ENCODE measurements around the gene LGALSL. TPM values are rescaled to one million over a fixed set of nuclear protein-coding genes. Genes with fewer than 3 reads are reported as not detected.

Gene LGALSL
- total RNA-seq, 1 experiment from 2014 or later: 5.6 TPM

GRCh38 chr2:64470766-64471295, 16.9 kb downstream of the LGALSL start:
- DNase-seq (ENCODE audit: low spot score): peak; percentile 31

DNA sequence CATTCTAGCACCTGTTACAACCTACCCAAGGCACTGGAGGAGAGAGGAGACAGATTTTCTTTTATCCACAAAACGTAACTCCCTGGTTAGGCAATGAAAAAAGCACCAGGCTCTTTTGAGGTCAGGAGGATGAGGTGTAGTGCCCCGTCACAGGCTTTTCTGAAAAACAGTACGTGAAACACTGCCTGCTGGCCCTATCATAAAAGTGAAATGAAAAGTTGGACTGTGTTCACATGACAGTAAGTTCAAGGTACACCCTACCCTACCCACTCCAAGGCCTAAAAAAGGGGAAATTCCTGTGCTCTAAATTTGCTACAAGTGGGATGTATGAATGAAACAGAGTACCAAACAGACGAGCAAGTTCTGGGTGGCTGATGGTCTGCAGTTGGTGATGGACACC, 17.6 kb downstream of the LGALSL start:
- DNase-seq (ENCODE audit: low spot score): no peak

DNA sequence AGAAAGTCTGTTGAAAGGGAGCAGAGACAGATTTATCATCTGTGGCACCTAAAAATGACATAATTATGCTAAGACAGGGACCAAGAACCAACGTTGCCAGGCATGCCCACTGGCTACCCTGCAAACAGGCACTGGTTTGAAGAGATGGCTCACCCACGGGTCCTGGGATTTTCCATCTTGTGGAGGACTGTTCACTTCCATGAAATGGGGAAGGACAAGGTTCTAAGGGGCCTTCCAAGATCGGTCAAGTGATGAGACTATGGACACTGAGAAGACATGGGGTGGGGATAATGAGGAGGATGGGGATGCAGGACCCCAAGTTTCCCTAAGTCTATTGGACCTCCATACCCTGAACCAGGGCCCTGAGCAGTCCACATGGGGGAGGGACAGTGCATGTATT, 18.9 kb downstream of the LGALSL start:
- DNase-seq (ENCODE audit: low spot score): no peak

- no peak for DNase-seq (ENCODE audit: low spot score)
Measured at GRCh38 chr2:64474121-64474571, 20.2 kb downstream of the LGALSL start.

DNA sequence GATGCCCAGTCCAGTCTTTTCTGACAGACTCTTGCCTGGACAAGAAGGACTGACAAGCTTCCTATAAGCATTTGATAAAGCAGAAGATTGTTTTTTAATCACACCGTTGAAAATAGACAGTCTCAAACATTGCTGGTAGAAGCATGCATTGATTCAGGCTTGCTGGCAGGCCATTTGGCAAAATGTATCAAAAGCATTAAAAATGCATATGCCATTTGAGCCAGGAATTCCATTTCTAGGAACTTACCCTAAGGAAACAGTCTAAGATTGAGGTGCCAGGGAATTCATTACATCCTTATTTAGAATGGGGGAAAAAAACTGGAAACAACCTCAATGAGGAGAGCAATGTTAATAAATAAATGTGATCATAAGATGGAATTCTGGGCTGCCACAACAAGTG, 20.7 kb downstream of the LGALSL start:
- DNase-seq (ENCODE audit: low spot score): no peak

DNA sequence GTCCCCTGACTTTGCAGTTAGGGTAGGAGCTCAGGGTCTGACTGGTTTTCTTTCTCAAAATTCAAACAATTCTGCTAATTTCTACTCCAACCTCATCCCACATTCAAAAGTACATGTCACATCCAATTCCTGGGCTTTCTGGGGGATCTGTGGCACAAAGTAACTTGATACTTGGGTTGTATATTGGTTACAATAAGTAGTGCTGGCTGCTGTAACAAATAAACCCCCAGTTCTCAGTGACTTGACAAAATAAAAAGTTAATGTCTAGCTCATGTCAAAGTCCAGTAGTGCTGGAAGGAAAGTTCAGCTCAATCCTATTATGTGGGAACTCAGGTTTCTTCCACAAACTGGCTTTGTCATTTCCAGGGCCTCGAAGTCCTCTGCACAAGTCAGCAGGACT, 23.1 kb downstream of the LGALSL start:
- DNase-seq (ENCODE audit: low spot score): no peak

DNA sequence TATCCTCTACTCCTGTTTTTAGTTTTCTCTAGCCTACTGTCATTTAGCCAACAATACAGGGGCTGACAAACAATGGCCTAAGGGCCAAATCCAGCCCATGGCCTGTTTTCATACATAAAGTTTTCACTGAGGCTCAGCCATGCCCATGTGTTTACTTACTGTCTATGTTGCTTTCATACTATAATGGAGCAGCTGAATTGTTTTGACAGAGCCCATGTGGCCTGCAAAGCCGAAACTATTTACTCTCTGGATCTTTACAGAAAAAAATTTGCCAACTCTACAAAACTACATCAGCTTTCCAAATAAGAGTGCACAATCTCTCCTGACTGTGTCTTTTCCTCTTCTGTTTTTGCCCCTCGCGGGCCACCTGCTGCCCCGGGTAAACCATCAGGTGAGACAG, 24.0 kb downstream of the LGALSL start:
- DNase-seq (ENCODE audit: low spot score): no peak

DNA sequence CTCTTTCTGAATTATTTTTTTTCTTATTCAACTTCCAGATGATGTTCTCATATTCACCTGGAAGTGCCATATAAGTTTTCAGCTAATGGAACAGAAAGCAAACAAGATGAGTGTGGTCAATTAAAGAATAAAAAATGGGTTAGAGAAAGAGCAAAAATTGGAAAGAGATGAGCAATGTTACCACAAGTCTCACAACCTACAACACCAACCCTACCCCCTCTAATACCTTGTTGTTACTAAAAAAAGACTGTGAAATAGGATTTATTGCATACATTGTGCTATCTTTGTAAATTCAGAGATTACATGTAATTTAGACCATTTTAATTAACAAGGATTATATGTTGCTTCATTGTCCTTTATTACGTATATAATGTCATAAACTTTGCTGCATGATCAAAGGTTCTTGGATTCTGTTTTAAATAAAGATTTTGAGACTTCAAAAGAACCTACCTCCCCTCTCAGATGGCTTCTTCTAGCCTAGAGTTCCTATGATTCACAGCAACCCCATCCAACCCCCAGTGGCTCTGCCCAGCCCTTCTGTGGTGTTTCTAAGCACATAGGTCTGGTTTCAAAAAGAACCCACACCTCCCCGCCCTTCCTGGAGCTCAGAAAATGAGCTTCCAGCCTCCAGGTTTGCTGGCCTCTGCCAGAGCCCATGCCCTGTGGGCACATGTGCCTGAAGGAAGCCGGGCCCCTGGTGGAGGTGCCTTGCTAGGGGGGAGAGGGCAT, 24.7 kb downstream of the LGALSL start:
- DNase-seq (ENCODE audit: low spot score): no peak

DNA sequence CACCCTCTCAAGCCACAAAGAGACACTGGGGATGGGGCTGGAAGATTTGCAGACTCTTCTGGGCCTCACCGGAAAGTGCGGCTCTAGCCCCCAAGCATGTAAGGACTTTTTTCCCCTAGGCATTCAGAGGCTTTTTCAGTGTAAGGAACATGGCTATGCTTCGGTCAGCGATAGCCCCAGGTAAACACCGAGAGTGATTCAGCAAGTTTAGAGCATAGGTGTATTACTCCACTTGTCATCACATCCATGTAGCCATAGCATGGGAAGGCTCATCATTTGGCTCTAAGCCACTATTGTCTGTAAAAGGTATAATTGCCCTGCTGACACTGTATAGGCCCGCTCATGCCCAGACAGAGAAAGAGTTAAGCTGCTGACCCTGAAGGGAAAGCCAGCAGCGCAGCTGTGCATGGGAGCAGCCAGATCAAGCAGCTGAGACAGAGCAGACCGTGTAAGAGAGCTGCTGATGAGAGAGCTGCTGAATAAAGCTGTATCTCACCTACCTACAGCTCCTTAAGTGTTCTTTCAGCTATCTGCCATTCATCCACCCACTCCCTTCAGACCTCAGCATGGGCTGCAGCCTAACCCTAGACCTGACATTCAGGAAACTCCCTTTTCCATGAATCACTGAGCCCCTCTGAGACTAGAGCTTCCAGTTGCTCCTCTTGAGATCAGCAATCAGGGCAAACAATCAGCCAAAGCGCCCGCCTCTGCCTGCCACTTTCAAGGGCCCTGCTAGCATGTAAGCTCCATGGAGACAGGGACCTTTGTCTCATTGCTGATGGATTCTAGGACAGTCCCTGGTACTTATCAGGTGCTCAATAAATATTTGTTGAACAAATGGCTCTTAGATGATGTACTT, 25.5 kb downstream of the LGALSL start:
- no peak for DNase-seq (ENCODE audit: low spot score)

DNA sequence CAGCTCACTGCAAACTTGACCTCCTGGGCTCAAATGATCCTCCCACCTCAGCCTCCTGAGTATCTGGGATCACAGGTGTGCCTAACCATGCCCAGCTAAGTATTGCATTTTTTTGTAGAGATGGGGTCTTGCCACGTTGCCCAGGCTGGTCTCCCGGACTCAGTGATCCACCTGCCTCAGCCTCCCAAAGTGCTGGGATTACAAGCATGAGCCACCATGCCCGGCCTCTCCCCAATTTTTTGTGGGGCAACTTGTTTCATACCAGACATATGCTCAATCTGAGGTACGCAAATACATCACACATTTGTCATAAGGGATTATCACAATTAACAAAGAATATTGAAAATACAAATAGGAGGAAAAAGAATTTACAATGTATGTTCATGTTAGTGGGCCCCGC, 27.7 kb downstream of the LGALSL start:
- DNase-seq (ENCODE audit: low spot score): no peak

- no peak for DNase-seq (ENCODE audit: low spot score)
Measured at GRCh38 chr2:64482243-64482642, 28.3 kb downstream of the LGALSL start.

DNA sequence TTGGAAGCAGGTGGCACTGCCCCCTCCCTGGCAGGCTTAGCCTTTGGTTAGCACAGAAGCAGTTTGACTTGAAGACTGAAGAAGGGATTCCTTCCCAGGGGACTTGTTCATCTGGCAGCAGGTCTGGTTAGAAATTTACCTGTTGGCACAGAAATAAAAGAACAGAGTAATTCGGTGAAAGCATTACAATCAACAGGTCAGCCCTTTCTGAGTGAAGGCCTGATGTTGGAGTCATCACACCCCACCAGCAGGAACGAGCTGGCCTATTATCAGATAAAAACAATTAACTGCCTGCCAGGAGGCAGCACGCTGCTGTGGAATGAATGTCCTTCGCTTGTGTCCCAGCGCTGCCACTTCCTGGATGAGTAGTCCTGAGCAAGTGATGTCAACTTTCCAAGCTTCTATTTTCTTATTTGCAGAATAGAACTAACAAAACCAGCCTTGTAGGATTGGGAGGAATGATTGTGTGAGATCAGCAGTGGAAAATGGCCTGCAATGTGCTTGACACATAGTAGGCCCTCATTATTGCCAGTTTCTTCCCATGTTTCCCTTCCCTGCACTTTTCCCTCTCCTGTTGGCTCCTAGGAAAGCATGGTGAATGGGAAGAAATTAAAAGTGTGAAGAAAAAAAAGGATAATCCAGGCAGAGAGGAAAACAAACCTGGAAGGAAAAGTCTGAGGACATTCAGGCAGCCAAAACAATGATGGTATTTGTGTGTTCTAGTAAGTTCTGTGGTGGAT, 29.0 kb downstream of the LGALSL start:
- peak; percentile 71 for DNase-seq (ENCODE audit: low spot score)

GRCh38 chr2:64485331-64485730, 31.4 kb downstream of the LGALSL start:
- no peak for DNase-seq (ENCODE audit: low spot score)

DNA sequence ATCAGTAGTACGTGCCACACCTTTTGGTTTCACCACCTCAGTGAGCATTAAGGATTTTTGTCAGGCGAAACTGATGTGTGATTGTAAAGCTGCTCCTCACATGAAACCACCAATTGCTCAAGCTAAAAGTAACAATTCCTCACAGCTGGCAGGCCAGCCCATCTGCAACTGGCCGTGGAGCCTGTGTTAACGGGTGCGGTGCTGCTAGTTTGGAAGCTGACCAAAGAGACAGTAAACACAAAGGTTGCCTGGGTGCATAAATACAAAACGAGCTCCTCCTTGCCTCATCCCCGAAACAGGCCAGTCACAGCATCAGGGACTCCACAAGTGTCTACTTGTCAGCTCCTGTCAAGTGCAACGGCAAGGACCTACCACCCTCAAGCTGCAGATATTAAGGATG, 32.0 kb downstream of the LGALSL start:
- no peak for DNase-seq (ENCODE audit: low spot score)

- DNase-seq (ENCODE audit: low spot score): no peak
Measured at GRCh38 chr2:64487256-64488049, 33.5 kb downstream of the LGALSL start.

DNA sequence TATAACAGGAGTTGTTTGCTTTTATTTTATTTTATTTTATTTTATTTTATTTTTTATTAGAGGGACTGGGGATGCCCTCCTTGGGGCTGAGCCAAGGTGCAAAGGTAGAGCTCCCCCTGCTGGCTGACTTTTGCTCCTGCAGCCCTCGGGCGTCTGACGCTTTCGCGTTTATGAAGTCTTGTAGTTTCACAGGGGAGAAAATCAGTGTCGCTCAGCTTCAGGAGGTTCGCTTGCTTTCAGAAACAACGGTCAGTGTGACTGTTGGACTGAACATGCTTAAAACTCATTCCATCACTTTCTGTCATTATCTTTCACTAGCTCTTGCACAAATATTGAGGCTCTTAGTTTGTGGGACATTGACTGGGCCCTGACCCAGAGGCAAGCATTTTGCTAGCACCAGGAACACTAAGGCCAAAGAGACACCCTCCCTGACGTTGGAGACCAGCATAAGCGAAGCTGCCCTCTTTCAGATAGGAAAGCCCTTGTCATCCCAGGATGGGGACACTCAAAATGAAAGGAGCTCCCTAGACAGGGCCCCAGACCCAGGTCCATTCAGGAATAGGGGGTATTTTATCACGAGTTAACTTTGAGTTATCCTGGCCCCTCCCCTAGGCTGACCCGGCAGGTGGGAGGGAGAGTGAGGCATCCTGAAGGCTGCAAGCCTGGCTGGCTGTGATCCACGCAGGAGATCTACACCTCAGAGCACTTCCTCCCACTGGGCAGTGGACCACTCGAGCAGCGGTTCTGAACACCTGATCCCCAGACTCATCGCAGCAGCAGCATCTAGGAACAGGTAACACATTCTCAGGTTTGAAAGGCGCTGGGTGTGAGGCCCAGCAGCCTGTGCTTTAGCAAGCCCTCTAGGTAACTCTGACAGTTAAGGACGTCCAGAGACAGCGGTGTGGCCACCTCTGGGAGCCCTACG, 34.4 kb downstream of the LGALSL start:
- peak; percentile 88 for DNase-seq (ENCODE audit: low spot score)

DNA sequence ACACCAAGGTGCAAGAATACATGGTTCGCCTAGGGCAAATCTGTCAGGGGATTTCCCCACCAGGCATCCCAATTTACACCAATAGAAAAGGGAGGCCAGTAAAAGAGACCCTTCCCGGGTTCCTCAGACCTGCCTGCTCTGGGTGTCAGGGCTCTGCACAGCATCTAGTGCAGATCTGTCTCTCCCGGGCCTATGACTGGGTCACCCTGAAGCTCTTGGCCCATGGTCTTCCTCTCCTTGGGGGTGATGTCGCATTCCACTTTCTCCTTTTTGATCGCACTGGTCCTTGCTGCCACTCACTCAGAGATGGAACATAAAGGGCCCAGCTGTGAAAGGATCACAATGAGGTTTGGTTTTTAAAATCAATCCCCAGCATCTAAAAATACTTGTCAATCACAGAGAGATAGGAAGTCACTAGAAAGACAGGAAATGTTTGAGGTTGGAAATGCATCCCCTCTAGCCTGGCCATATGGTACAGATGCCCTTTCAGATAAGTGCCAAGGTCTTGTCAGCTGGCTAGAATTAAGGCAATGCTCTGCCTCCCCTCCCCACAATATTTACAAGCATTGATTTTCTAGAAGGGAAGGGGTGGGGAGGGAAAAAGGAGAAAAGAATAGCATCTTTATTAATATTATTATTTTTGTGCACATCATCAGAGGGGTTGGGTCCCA, 35.3 kb downstream of the LGALSL start:
- no peak for DNase-seq (ENCODE audit: low spot score)

GRCh38 chr2:64491426-64491825, 37.5 kb downstream of the LGALSL start:
- DNase-seq (ENCODE audit: low spot score): no peak

DNA sequence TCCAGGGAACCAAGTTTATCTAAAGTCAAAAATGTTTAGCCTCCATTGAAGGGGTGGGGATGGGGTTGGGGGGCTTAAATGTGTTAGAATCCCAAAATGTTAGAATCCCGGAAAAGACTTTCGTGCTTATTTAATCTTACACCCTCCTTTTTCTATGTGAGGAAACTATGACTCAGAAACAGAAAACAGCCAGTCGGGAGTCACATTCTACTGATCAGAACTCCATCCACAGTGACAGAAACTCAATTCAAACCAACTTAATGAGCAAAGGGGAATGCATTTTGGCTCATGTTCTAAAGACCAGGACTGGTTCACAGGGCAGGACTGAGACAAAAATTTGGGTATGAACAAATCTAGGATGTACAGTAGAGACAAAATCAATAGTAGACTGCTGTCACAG, 38.3 kb downstream of the LGALSL start:
- DNase-seq (ENCODE audit: low spot score): no peak
